Measurements from ENCODE around the gene CTDSPL. TPM values are rescaled to one million over a fixed set of nuclear protein-coding genes. Genes with fewer than 3 reads are reported as not detected.
"Not testable (repeated sequence)": the region's sequence is repeated elsewhere in the genome, so short reads cannot be mapped to it uniquely, and the experiment has no call there.

CTDSPL gene
- total RNA-seq, 1 experiment from 2014 or later: 26.5 TPM

- not testable (repeated sequence) for DNase-seq (ENCODE audit: low read depth)
Observed at GRCh38 chr3:38033586-38033985, 171.9 kb downstream of the CTDSPL start.

Other genes with a start within 250 kb of the CTDSPL start
- gene VILL, start 128.9 kb downstream of the CTDSPL start, total RNA-seq (2014; rRNA removed): 8.4 and 8.8 TPM in 2 replicates
- 17.2 and 17.4 TPM in 2 replicates for gene PLCD1, start 167.8 kb downstream of the CTDSPL start, total RNA-seq (2014; rRNA removed)
- gene DLEC1, start 177.3 kb downstream of the CTDSPL start, total RNA-seq (2014; rRNA removed): 0.13 TPM in 1 of 2 replicates, not detected in the other